Activated effector memory CD4-positive, alpha-beta T cell treated with Interleukin-2 at 50 U/mL for 16 hours (primary cell): ENCODE data around the gene PLEKHF1.

Experiments used
- DNase-seq: peaks from one replicate; pipeline ENCODE4 v3.0.0-alpha.2; 2020

The PLEKHF1 gene

DNA sequence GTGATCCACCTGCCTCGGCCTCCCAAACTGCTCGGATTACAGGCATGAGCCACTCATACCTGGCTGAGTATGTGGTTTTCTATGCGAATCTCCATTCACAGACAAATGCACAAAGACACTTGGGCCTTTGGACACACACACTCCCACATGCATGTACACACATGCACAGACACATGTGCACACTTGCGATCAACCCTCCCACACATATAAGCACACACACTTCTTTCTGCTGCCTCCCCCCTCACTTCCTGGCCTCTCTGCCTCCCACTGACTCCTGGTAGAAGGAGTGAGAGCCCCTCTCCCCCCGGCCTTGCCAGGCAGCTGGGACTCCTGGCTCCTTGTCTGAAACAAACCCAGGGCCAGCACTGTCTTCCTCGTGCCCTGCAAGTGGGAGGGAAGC is 29.3 kb upstream of the PLEKHF1 start:
- DNase-seq, result no peak

DNA sequence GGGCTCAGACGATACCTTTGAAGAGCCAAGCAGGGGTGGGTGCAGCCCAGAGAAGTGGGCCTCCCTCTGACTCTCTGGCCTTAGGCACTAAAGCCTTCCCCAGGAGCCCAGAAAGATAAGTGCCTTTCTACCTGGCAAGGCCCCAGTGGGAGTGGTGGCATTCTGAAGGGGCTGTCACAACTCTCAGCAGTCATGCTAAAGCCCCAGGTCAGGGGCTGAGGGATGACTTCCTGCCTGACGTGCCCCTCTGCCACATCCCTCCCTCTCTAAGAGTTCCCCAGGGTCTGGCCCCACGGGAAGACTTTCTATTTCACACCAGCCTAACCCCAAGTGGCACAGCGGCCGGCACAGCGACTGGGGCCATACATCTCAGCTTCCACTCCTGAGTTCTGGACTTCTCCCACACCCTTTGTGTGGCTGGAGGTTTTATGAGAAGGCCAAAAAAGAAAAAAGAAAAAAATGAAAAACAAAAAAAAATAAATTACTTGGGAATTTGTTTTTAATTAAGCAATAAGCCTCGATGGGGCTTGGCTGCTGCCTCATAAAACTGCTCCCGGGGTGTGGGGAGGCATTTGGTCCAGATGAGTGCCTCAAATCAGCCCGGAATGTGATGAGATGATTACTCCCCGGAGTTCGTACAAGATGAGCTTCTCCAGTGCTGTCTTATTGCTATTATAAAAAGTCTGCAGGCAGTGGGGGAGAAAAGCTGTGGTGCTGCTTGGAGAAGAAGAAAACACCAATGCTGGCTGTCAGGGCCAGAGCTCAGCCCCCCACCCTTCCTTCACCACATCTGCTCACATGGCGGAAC is 28.5 kb upstream of the PLEKHF1 start:
- DNase-seq, result no peak

DNA sequence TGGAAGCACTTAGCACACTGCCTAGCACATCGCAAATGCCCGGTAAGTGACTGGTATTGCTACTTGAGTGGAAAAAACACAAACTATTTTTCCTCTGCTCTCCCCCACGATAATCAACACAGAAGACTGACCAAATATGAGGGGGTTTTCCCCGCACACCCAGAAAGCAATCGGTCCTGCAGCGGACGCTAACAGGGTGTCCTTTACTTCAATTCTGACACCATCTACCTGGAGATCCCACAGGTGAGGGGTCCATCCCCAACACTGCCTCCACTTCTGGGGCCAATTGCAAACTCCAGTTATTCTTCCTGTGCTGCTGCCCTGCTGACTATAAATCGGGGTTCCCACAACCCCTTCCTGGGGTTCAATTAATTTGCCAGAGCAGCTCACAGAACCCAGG is 26.2 kb upstream of the PLEKHF1 start:
- no peak for DNase-seq

DNA sequence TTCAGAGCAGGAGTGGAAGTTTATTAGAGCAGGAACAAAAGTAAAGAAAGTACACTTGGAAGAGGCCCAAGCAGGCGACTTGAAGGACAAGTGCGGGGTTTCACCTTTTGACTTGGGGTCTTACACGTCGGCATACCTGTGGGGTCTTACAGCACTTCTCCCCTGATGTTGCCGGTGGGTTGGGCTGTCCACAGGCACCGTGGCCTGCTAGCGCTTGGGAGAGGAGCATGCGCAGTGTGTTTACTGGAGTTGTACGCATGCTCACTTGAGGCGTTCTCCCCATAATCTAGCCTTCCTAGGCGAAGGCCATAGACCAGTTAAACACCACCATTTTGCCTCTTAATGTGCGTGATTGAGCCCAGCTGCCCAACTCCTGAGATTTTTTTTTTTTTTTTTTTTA is 25.0 kb upstream of the PLEKHF1 start:
- DNase-seq, result no peak

DNA sequence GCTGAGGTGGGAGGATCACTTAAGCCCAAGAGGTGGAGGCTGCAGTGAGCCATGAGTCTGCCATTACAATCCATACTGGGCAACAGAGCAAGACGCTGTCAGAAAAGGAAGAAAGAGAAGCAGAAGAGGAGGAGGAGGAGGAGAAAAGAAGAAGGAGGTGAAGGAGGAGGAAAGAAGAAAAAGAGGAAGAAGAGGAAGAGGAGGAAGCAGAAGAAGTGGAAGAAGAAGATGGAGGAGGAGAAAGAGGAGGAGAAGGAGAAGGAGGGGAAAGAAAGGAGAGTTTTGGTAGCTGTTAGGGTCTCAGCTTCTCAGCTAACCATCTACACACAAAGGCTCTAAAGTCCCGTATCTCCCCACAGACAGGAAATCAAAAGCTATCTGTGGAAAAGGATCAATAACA is 23.7 kb upstream of the PLEKHF1 start:
- DNase-seq, result no peak

DNA sequence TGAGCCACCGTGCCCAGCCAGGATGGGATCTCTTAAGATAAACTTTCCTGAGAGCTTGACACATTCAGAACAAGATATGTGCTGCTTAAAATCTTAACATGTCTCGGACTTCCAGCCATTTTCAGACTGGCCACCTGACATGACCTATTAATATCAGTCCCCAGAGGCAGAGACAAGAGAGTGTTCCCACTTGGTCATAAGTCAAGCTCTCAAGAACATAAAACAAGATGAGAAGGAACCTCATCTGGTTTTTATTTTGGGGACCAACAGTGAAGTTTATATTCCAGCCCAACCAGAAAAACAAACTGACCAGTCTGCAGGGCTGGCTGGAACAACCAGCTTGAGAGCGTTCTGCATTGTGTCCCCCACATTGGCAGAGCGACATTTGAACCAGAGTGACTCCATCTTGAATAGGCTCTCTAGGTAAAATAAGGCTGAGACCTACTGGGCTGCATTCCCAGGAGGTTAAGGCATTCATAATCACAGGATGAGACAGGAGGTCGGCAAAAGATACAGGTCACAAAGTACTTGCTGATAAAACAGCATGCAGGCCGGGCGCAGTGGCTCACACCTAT is 21.8 kb upstream of the PLEKHF1 start:
- DNase-seq, result no peak

DNA sequence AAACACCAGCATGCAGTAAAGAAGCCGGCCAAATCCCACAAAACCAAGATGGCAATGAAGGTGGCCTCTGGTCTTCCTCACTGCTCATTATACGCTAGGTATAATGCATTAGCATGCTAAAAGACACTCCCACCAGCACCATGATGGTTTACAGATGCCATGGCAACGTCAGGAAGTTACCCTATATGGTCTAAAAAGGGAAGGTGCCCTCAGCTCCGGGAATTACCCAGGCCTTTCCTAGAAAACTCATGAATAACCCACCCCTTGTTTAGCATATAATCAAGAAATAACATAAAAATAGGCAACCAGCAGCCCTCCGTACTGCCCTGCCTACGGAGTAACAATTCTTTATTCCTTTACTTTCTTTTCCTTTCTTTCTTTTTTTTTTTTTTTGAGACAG is 21.1 kb upstream of the PLEKHF1 start:
- DNase-seq, result no peak

DNA sequence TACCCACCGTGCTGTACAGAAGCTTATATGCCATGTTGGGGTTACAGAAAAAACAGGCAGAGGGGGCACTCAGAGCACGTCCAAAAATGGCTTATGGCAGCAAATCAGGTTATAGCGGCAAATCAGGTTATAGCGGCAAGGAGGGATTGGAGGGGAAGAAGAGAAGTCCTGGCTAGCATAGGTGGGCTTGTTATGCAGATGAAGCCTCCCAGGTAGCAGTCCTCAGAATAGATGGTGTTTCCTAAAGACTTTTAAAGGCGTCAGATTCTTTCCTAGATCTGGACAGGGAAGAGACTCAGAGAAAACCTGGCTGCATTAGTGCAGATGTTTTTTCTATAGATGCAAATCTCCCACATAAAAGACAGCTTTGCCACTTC is 19.8 kb upstream of the PLEKHF1 start:
- DNase-seq, result no peak

DNA sequence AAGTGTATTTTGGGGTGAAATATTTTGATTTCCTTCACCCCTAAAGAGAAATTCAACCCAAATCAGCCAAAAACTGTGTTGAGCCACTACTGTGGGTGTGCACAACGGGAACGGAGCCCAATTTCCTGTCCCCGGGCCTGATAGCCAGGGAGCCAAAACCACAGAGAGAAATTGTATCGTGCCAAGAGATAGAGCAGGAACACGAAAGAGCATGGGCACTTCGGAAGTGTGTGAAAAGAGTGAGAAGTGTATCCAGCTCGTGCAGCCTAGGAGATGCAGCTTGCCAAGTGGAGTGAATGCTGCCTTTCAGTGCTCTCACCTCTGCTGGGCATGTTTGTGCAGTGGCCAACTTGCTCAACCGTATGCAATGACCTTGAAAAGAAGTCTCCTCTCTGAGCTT is 19.4 kb upstream of the PLEKHF1 start:
- no peak for DNase-seq

DNA sequence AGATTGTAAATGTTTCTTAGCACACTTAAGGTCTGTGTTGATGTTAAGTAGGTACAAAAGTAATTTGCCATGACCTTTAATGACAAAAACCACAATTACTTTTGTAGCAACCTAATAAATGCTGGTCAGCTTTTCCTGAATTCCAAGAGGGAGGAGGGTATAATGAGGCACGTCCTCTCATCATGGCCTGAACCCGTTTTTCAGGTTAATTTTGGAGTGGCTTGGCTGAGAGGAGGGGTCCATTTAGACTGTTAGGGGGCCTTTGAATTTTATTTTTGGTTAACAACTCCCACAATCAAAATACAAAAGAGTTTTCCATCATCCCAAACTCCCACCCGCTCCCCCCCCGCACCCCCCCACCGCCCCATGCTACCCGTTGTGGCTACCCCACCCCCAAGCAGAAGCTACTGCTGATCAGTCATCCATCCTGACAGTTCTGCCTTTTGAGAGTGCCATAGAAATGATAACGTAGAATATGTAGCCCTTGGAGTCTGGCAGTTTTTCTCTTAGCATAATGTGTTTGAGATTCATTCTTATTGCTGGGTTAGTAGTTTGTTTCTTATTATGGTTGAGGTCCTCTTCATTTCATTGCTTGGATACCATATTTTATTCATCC is 14.4 kb upstream of the PLEKHF1 start:
- no peak for DNase-seq

DNA sequence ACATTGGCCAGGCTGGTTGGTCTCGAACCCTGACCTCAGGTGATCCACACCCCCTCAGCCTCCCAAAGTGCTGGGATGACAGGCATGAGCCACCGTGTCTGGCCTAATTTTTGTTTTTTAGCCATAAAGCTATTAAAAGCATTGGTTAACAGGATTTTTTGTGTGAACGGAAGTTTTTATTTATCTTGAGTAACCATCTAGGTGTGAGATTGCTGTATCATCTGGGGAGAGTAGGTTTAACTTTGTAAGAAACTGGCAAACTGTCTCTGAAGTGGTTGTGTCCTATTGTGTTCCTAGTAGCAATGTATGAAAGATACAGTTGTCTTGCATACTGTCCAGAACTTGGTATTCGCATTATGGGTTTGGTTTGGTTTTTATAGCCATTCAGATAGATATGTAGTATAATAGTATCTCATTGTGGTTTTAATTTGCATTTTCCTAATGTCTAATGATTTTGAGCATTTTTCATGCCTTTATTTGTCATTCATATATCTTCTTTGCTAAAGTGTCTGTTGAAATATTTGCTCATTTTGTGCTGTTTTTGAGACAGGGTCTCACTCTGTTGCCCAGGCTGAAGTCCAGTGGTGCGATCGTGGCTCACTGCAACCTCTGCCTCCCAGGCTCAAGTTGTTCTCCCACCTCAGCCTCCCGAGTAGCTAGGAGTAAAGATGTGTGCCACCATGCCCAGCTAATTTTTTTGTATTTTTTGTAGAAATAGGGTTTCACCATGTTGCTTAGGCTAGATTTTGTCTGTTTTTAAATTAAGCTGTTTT is 13.5 kb upstream of the PLEKHF1 start:
- no peak for DNase-seq

DNA sequence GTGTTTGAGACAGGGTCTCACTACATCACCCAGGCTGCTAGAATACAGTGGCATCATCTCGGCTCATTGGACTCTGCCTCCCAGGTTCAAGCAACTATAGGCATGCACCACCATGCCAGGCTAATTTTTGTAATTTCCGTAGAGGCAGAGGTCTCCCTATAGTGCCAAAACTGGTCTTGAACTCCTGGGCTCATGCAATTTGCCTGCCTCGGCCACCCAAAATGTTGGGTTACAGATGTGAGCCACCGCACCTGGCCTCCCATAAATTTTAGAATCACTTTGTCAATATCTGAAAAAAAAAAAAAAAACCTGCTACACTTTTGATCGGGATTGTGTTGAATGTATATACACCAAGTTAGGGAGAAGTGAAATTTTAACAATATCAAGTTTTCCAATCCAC is 11.9 kb upstream of the PLEKHF1 start:
- DNase-seq, result no peak

DNA sequence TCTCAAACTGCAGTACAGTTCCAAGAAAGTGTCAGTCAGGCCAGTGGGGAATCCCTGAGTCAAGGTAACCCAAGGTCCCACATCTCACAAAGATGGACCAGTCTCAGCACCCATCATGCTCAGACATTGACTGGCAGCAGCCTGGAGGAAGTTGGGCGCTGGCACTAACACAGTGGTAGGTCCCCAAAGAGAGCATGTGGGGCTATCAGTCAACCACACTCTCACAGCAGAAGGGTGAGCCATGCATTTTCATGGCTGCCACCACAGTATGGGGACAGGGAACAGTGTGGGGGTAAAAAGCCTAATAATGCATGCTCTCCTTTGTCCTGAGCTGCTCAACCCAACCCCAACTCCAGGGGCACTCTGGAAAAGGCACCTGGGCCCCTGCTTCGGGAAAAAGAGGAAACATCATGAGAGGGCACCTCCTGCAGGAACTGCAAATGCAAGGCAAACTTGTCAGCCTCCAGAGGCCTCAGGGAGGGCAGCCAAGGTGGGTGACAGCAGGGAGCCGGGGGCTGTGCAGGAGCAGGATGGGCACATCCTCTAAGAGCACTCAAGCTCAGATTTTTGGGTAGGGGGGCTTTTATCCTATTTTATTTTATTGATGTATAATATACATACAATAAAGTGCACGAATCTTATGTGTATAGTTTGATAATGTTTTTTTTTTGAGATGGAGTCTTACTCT is 9.5 kb upstream of the PLEKHF1 start:
- no peak for DNase-seq

DNA sequence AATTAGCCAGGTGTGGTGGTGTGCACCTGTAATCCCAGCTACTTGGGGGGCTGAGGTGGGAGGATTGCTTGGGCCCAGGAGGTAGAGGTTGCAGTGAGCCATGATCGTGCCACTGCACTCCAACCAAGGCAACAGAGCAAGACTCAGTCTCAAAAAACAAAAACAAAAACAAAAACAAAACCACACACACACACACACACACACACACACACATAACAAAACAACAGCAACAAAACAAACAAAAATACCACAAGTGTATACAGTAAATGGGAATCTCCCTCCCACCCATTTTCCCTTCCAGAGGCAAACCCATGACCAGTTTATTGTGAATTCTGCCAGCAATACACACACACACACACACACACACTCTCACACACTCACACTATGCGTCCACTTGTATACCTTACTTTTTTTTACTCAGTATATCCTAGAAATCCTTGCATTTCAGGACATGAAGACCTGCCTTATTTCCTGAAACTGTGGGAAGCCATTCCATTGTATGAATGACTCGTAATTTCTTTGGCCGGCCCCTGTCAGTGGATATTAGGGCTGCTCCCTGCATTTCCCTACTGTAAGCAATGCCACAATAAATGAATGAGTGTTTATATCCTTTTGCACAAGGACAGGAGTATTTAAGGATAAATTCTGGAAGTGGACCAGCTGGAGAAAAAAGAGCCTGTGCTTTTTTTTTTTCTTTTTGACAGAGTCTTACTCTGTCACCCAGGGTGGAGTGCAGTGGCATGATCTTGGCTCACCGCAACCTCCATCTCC is 6.9 kb upstream of the PLEKHF1 start:
- DNase-seq, result no peak

DNA sequence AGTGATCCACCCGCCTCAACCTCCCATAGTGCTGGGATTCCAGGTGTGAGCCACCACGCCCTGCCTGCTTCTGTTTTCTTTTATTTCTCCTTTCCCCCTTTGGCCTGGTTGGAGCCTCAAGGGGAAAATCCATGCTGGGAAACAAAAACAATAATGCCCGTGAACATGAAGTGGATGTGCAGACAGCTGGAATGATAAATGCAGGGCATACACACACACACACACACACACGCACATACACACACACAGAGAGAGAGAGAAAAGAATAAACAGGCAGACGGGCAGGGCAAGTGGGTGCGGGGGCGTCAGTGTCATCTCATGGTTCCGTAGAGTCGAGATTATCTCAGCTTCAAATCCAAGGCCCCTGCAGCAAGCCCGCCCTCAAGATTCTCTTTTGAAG is 4.4 kb upstream of the PLEKHF1 start:
- no peak for DNase-seq

DNA sequence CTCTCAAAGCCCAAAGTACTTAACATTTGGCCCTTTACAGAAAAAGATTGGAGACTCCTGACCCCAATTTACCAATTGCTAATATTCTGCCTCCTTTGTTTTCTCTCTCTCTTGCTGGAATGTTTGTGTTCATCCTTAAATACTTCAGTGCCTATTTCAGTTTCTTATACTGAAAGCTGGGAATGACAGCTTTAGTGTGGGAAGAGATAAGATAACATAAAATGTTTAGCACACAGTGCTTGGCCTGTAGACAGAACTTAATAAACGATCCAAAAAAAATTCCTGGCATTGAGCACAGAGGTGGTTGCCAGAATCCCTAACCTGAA is 3.0 kb upstream of the PLEKHF1 start:
- DNase-seq, result no peak

DNA sequence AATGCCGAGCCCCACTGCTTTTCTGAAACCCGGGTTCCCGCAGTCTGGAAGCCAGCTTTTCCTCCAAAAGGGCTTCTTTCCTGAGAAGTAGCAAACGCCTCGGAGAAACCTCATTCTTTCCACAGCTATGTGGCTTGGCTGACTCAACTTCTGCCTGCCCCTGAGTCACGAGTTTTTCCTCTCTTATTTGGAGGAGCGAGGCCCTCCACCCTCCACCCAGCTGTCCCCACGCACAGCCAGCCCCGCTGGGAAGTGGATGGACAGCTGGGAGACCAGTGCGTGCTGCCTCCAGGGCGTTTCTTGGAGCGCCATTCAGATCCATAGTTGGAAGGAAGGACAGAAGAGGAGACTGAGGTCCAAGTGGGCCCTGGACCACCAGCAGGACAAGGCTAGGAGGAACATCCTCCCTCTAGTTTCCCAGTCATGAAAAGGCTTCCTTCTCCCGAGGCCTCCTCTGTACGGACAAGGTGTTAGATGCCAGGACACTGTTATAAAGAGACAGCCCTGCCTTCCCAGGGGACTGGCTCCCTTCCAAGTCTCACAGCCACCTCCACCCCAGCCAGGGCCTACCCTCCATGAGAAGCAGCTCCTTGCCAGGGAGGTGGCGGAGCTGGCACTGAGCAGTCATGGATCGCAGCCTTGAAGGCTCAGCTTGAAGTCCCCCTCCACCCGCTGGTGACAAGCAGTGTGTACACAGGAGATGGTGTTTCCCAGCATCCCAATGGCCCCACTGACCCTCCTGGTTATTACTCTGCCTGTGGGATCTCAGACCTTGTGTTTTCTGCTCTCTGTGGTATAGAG is 2.5 kb upstream of the PLEKHF1 start:
- DNase-seq, result no peak

DNA sequence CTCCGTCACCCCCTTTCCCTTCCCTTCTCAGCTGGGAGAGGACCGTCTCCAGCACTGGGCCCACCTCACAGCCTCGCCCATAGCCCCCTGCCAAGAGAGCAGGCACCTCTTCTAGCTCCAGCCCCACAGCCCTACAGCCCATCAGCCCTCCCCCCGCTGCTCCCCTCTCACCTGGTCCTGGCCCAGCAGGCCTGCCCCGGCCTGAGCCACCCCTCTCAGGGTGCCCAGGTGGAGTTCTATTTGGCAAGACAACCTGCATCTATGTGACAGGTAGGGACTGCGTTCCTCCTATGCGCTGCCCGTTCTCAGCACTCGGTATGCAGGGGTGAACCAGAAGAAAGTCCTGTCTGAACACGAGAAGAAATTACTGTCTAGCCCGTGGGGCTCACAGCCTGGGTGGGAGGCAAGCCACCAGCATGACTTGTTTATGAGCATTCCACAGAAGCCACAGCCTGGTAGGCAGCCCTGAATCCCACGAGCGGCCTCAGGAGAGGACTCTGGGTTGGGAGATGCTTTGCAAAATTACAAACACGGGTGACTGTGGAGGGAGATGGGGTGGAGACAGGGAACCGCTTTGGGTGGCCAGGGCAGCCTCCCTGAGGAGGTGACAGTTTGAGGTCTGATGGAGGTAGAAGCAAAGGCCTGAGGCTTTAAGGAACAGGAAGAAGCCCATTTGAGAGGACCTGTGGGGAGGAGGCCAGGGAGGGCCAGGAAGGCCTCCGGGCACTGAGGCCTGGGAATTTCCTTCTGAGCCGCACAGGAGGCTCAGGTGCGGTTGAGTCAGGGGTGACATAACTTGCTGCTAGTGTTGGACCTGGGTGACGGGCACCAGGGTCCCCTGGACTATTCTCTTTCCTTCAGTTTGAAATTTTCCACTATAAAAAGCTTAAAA is 1.2 kb upstream of the PLEKHF1 start:
- DNase-seq, result no peak

DNA sequence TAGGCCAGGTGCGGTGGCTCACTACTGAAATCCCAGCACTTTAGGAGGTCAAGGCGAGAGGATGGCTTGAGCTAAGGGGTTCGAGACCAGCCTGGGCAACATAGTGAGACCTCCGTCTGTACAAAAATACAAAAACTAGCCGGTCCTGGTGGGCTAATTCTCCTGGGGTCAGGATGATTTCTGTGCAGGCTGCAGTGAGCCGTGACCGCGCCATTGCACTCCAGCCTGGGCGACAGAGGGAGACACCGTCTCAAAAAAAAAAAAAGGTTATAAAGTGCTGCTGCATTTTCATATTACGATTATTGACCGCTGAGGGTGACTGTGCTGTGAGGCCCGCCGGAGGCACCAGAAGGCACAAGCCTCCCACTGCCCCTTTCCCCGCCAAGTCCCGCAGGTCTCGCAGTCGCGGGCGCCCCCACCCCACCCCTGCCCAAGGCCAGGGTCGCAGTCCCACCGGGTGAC is 477 bp upstream of the PLEKHF1 start:
- DNase-seq, result no peak

DNA sequence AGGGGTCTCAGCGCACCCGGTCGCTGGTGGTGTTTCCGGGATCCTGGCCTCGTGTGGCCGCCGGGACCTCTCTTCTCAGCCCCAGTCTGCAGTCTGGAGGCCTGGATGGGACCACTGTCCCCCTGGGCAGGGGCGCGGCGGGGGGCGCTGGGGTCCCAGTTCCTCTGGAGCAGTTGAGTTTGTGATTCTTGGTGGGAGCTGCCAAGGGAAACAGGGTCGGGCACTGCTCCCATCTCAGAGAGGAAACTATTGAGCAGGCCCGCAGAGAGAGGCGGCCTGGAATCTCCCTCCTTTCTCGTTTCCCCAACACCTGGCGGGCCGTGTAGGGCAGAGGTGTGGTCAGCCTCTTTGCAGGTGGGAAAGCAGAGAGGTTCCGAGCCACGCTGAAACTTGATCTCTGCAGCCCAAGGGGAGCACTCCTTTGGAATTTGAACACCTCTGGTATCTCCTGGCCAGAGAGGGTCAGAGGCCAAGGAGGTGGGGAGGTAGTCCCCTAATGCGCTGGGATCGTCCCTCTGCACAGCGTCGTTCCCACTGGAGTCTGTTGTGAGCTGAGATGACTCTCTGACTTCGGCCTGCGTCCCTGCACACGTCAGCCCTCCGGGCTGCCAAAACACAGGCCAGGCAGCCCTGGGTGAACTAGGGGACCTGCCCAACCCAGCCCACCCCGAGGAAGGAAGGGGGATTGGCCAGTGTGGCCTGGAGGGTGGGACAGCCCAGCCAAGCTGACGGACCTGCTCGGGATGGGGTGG is 741 bp downstream of the PLEKHF1 start:
- DNase-seq, result no peak
